GM20000 (cell line): ENCODE results near the gene SEMA3C.

Experiments
- DNase-seq: peaks from one replicate; pipeline ENCODE4 v3.0.0; 2012; ENCODE audit warnings: low spot score
- TF ChIP-seq, protein P1 (sequence below): IDR thresholded peaks from 2 replicates; pipeline ENCODE4 v1.5.1; 2012; ENCODE audit warnings: mild to moderate bottlenecking, control low read depth; ENCODE audit errors: extremely low read depth, missing control alignments

The SEMA3C gene

DNA sequence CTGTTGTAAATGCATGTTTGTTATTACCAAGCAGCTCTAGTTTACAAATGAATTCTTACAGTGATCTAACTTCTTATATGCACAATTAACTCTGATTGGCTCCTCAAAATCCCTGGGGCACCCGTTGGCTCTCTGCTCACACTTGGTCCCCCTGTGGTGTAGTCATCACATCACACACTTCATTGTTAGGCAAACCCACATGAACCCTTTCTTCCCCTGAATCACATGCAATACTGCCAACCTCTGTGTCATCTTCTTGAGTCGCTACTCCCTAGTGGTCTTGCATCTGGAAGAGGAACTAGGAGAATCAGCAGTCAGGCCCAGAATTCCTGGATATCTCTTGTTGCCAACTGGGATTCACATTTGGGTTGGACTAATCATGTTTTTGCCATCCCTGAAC is 207.3 kb downstream of the SEMA3C start:
- no peak for DNase-seq
- TF ChIP-seq, protein P1, sequence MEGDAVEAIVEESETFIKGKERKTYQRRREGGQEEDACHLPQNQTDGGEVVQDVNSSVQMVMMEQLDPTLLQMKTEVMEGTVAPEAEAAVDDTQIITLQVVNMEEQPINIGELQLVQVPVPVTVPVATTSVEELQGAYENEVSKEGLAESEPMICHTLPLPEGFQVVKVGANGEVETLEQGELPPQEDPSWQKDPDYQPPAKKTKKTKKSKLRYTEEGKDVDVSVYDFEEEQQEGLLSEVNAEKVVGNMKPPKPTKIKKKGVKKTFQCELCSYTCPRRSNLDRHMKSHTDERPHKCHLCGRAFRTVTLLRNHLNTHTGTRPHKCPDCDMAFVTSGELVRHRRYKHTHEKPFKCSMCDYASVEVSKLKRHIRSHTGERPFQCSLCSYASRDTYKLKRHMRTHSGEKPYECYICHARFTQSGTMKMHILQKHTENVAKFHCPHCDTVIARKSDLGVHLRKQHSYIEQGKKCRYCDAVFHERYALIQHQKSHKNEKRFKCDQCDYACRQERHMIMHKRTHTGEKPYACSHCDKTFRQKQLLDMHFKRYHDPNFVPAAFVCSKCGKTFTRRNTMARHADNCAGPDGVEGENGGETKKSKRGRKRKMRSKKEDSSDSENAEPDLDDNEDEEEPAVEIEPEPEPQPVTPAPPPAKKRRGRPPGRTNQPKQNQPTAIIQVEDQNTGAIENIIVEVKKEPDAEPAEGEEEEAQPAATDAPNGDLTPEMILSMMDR = no peak

DNA sequence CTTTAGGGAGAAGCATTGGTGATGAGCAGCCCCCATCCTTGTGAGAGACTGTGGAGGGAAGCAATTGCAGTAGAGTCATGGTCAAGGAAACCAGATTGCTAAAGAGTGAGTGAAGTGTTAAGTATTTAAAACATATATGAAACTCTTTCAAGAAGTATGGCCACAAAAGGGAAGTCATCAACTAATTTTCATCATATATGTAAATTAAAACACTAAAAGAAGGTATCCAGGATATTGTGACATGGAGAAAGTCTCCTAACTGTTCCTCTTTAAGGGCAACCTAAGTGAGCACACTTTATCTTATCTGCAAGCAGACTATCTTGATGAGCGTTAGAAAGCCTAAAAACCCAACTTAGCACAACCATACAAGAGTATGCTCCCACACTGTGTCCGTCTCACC is 210.7 kb downstream of the SEMA3C start:
- TF ChIP-seq, protein P1 = no peak
- no peak for DNase-seq

DNA sequence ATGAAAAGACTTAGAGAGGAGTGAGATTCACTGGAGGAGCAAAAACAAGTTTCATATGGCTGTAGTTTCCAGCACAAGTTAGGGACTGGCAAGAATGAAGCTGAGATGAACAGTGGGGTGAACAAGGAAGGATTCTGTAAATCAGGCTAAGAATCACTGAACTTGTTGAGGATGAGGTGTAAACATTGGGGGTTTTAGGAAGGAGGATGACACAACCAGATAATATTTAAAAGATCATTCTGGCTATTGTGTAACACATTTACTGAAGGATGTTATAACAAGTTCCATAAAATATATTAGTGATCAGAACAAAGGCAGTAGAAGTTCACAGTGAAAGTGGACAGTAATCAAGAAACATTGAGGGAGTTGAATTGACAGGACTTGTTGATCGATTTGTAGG is 211.5 kb downstream of the SEMA3C start:
- DNase-seq = no peak
- TF ChIP-seq, protein P1 = no peak

DNA sequence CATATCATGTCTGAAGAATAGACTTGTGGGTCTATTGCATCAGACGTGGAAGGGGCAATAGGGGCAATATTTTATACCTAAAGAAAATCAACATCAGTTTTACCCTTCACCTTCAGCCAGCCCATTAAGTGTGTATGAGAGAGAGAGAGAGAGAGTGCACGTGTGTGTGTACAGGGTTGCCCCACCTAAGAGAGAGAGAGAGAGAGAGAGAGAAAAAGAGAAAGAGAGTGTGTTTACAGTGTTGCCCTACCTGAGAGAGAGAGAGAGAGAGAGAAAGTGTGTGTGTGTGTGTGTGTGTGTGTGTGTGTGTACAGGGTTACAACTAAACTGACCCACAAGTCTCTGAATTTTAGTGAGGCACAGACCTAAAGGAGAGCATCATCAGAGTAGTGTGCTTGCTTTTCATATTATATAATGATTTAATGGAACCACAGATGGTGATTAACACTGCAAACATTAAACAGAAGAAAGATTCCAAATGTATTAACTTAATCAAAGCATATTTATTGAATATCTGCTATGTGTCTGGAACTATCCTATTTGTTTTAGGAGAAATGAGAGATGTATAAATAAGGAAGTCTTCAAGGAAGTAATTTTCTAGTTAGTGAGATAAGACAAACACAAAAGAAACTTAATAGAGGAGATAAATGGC is 213.6 kb downstream of the SEMA3C start:
- TF ChIP-seq, protein P1 = no peak
- no peak for DNase-seq

DNA sequence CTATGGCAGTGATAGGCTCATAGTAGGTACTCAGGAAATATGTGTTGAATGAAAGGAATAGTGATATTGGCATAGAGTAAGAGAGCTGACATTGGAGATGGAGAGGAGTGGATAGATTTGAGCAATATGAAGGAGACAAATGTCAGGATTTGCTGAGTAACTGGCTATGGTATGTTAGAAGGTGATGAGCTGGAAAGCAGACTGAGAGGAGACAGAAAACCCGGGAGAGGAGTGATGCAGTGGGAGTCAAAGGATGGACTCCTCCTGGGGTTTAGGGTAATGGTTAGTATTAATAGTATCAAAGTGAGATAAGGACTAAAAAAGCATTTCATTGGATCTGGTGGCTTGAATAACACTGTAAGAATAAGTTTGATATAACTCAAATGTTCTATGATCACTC is 215.6 kb downstream of the SEMA3C start:
- TF ChIP-seq, protein P1 = no peak
- DNase-seq = no peak

DNA sequence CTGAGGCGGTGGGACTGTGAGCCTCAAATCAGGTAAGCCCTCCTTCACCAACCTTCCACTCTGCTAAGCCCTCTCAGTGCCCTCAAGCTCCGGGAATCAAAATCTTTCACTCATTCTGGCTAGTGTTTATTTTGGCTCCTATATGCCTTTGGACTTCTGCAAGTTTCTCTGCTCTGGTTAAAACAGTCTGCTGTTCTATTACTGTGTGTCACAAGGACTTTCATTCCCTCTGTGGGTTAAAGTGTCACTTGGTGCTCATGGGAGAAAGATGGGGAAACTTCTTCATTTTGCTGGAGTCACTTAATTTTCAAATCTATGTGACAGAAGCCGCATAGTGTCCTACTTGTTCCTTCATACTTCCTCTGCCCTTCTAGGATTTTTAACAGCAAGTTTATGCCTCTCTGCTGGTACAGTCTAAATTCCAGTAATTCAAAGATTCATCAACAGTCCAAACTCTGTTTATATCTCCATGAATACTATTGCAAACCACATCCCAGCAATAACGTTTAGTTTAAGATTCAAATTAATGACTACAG is 219.1 kb downstream of the SEMA3C start:
- TF ChIP-seq, protein P1 = no peak

DNA sequence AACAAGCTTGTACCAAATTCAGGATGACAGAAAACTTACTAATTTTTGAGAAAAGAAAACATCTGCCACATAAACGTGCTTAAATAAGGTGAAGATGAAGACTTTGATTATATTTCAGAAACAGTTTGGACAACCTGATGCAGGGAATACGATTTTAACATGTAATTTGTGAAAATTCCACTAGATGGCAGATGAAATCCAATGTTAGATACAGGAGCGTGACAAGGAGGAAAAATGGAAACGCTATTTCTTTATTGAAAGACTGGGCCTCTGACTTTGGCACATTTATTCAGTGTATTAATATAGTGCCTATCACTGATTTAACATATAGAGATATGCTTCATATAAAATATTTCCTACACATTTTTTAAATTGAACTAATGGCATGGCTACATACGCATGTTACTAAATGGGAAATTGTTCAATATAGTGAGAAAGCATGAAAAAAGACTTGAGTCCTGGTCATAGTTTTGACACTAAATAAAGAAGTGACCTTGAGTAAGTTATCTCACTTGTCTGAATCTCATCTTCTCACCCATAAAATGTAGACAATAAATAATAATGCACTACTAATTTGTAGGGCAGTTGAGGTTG is 219.7 kb downstream of the SEMA3C start:
- TF ChIP-seq, protein P1 = no peak
- DNase-seq = peak; percentile 7

More for the DNA sequence above, 219.1 kb downstream of the SEMA3C start:
- DNase-seq = no peak
